Umbilical cord (tissue), 2 donors: ENCODE measurements around the gene KIZ. TPM values are rescaled to one million over a fixed set of nuclear protein-coding genes. Genes with fewer than 3 reads are reported as not detected.

ENCODE experiments used
- DNase-seq: peaks from one replicate; pipeline ENCODE4 v3.0.0-alpha.2; 2015; ENCODE audit warnings: low spot score
- total RNA-seq: library from RNA; depleted of rRNA; stranded (reverse); fragments of >200 nt; gene quantifications from one replicate; pipeline ENCODE4 v1.2.3, GENCODE V29; 2014; ENCODE audit warnings: low replicate concordance; ENCODE audit not compliant: insufficient read depth

The KIZ gene
- total RNA-seq, 1 donor from 2014 or later: 20.9 TPM

DNA sequence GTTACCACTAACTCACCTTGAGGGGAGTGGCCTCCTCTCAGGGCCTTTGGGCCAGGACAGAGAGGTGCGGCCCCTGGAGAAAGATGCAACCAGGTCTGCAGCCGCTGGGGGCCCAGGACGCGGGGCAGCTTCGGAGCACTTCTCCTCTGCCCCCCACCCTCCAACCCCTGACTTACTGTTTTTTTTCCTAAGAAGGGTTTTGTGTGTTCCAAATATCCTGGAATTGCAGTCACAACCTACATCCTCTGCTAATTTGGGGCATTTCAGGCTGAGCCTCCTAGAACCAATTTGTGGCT, 21.5 kb upstream of the KIZ start:
- no peak for DNase-seq

DNA sequence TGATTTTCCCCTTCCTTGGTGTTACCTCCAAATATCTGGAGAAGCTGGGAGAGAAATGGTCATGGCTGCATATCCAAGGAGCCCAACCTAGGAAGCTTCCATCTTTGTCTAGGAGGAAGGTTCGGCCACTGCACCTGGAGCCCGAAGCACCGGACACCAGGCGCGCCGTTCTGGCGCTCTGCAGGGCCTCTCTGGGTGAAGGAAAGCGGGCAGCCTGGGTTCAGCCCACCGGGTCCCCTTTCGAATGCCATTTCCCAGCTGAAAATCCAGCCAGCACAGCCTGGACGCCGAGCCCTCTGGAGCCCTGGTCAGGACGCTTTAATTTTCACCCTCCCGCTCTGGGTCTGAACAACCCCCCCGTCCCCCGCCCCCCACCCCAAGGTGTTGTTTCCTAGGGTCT, 21.0 kb upstream of the KIZ start:
- DNase-seq: no peak

DNA sequence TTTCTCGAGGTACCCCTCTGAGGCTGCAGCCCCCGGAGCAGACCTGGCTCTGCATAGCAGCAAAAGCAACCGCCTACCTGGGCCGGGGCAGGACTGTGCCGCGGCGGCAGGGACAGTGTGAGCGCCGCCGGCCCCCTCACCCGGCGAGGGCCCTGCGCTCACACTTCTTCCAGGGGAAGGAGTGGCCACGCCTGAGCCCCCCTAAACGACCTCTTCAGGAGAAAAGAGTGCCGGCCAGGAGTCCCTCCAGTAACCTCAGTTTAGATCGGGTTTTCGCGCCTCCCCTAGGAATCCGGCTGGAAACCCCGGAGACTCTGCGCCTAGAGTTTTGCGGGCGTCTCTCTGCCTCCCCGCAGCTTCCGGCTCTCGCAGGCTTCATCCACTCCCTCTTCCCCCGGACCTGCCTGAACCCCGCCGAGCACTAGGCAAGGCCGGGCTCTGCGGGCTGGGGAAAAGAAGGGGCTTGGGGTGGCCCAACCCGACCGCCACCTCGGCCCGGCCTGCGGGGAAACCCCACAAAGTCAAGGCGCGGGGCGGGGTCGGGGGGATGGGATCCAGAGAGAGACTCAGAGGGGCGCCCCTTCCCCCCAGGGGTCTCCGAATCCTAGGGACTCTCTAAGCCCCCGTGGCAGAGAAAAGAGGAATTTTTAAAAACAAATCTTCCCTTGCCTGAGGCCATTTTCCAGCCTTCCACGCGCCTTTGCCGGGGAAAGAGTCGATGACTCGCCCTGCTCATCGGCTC, 20.3 kb upstream of the KIZ start:
- DNase-seq: no peak

DNA sequence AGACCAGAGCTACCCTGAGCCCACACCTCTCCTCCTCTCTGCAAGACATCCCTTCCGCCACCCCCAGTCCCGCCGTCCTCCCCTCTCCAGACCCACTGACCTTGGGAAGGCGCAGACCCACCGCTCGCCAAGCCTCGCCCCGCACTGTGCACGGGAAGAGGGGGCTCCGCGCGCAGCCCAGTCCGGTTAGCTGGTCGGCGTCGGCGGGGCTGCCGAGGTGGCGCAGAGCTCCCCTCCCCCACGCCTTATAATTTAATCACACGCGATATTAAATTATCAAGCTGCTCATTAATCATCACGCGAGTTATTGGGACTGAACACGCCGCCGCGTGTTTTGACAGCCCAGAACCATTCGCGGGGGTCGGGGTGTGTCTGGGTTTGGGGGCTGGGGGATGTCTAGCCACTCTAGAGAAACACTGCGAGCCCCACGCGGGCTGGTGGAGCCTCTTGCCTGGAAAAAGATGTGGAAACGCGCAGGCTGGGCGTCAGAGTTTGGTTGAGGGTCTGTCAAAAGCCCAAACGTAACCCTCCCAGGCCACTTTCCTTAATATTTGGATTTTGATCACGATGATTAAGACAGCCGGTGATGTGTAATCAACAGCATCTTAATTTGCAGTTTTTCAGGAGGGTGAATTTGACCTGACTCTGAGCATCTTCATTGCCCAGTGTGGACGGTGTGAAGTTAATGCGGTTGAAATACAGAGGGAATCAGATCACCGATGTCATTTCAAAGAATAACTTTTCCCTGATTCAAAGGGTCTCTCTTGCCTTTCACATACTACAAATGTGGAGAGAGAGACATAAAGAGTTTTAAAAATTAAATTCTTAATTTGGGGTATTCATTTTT, 19.5 kb upstream of the KIZ start, which contains the start of gene LINC00237:
Gene LINC00237, minus strand, starts transcription at position 188 of the 847 bp plus-strand sequence.
- no peak for DNase-seq

DNA sequence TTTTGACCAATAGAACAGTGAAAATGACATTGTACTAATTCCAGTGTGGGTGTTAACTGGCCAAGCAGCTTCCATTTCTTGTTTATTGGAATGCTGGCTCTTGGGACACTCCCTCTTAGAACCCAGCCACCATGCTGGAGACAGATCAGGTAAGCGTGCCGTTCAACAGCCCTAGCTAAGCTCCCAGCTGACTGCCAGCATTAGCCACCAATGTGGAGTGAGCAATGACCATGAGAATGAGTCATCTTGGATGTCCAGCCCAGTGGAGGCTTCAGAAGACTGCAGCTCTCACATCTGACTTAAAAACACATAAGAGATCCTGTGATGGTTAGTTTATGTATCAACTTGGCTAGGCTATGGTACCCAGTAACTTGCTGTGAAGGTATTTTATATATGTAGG, 16.7 kb upstream of the KIZ start:
- no peak for DNase-seq

DNA sequence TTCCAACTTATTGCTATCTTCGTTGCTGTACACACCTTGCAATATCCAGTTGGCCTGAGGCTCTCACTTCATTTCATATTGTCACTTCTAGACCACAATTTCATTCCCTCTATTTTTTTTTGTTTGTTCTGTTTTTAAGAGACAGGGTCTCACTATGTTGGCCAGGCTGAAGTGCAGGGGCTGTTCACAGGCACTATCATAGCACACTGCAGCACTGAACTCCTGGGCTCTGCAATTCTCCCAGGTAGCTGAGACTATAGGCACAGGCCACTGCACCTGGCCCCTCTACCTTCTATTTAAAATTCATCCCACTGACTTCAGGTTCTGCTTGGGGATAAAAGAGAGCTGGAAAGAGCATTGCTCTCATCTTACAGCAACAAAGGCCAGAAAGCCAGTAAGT, 15.1 kb upstream of the KIZ start:
- no peak for DNase-seq

DNA sequence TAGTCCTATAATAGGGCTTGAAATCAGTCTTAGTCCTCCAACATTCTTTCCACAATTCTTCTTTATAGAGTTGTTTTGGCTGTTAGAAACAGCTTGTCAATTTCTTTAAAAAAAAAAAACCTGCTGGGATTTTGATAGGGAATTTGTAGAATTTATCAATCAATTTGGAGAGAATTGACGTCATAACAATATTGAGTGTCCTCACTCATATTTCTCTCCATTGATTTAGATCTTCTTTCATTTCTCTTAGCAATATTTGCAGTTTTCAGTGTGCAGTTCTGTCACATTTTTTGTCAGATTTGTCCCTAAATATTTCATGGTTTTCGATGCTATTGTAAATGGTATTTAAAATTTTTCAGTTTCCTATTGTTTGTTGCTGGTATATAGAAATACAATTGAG, 14.5 kb upstream of the KIZ start:
- DNase-seq: no peak

DNA sequence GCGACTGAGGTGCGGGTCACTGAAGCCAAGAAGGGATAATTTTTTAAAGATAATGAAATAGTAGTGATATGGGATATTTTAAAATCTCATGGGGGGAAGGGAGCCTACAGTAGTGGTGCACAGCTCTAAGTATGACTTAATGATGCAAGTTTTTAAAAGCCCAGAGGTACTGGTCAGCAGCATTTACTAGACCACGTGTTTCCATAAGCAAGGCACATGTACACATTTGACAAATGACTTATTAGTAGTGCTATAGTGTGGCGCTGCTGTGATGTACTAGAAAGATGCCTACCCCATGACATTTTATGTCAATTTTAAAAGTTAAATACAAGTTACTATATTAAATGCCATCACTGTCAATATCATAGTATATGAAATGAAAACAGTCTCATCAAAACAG, 12.2 kb upstream of the KIZ start:
- DNase-seq: no peak

DNA sequence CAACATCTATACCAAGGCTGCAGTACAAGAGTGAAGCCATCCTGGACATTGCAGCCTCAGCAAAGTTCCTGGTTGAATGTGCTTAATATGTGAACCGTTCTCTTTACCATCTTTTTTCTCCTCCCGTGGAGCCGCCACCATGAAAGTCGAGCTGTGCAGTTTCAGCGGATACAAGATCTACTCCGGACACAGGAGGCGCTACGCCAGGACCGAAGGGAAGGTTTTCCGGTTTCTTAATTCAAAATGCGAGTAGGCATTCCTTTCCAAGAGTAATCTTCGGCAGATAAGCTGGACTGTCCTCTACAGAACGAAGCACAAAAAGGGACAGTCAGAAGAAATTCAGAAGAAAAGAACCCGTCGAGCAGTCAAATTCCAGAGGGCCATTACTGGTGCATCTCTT, 11.3 kb upstream of the KIZ start:
- DNase-seq: no peak

DNA sequence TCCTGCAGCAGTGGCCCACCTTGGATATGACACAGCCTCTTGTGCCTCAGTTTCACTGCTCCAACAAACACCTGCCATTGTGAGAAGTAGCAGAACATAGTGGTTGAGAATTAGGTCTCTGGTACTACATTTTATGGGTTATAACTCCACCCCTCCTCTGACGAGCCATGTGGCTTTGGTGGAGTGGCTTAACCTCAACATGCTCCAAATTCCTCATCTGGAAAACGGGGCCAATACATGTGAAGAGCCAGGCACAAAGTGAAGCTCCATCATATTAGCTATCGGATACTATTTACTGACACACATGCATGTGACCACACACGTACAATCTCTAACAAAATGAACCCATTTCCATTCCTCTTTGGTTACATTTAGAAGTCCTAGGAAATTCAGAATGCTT, 8.4 kb upstream of the KIZ start:
- DNase-seq: no peak

DNA sequence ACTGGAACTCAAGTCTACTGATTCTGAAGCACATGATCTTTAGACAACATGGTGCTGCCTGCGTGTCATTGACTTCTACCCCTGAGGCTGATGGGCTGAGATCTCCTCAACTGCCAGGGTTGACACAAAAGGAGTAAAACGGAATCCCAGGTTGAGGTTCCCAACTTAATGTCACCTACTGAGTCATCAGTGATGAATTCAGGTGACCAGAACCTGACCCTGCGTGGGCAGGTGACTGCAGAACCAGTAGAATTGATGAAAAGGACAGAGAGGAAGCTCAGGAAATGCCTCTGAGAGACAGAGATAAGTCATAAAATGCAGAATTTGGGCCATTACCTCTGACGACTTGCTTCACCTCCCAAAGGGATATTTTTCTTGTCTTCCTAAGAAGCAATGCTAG, 7.7 kb upstream of the KIZ start:
- no peak for DNase-seq

DNA sequence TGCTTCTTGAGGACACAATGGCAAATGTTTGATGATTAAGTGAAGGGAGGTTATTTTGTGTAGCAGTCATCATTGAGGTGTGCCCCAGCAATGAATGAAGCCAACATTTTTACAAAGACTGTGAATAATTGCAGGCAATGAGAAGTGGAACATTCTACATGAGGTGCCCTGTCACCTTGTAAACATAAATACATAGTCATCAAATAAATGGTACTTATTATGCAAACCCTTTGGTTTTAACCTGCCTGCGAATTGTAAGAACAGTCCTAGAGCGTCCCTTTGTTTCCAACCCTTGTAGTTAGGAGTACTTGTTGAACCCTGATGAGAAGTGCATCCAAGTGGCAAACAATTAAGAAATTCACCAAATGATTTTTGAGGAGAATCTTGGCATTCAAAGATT, 7.1 kb upstream of the KIZ start:
- DNase-seq: no peak

DNA sequence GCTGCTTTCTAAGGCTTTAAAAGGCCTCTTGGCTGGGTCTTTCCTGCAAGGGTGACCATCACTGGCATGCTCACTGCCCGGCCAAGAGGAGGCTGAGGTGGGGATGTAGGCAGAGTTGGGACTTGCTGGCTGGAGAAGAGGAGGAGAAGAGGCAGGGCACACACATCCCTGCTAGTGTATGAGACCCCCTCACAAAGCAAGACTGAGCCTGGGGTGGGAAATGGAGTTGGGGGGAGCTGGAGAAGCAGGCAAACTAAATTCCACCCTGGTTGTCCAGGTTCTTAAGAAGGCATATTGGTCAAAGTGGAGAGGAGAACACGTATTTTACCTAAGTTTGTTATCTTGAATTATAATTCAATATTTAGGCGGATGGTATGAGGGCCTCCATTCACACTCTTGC, 1.7 kb upstream of the KIZ start:
- no peak for DNase-seq

DNA sequence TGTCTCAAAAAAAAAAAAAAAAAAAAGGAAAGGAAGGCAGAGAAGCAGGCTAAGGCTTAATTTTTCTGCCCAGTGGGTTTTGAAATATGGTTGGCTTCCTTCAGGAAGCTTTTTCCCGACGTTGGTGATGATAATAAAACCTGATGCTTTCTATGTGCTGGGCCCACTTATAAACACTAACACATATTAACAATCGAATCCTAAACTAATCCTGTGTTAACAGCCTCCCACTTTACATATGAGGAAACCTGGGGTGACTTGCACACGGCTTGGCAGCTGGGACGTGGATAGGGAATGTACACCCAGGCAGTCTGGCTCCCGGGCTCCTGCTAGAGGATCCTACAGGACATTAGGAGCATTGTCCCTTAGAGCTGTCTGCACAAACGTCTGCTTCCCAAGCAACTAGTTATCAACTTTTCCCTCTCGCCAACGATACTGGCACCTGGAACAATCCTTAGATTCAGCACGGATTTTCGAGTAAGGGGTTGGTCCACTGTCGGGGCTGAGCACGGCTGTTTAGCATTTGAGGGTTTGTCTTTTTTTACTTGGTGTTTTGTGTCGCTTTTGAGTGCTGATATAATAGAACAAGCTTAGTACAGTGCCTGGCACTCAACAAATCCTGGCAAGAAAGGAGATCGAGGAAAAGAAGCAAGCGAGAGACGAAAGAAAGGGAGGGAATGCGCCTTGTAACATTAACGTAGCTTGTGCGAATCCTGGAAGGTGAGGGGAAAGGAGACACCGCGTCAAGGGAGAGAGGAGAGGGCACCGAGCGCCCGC, 622 bp upstream of the KIZ start:
- no peak for DNase-seq

DNA sequence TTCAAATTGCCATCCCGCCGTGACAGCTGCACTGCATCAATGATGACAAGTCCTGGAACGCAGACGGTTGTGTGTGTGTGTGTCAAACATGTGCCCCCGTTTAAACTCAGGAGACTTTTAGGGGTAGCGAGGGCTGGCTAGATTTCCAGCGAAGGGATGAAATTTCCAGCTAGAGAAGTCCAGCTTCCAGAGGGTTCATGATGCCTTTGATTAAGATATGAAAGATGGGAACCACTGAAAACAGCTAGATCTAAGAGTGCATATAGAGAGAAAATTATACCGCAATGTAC, 644 bp downstream of the KIZ start:
- DNase-seq: peak; percentile 27

DNA sequence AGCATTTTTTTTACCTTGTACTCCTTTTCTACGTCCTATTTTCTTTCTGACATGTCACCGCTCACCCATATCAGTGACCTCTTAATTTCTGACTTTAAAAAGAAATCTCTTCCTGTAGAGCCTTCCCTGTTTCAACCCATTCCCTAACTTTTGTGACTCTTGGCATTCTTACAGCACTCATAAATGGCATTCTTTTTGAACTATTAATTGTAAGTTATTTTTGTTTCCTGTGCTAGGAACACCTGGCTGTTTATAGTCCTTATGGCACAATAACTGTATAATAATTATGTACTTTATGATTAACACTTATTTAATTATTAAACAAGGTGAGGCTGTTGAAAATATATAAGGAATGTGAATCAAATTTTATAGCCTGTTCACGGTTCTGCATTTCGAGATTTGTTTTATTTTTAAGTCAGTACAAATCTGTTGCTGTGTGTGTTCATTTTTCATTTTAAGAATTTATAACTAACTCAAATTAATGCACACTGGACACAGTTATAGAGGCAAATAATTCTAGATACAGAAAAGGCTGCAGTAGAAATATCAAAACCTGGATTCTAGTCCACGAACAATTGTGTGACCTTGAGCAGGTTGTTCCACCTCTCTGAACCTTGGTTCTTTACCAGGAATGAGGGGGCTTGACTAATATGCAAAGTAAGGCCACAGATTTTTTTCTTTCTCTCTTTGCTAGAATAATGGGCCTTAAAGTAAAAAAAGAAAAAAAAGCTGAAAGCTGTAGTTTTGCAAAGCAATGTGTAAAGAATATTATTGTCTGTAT, 1.5 kb downstream of the KIZ start:
- no peak for DNase-seq

DNA sequence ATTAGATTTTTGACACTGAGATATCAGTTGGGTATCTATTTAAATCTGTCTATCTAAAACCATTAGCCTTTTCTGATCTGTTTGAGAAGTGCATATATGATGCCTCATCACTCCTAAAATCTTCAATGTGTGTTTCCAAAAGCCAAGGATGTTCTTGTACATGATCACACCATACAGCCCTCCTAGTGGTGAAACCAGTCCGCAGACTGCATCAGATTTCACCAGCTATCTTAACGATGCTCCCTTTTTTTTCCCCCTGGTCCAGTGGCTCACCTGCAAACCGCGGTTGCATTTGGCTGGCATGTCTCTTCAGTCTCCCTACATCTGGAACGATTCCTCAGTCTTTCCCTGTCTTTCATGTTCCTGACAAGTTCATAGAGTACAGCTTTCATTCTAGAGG, 4.0 kb downstream of the KIZ start:
- no peak for DNase-seq

DNA sequence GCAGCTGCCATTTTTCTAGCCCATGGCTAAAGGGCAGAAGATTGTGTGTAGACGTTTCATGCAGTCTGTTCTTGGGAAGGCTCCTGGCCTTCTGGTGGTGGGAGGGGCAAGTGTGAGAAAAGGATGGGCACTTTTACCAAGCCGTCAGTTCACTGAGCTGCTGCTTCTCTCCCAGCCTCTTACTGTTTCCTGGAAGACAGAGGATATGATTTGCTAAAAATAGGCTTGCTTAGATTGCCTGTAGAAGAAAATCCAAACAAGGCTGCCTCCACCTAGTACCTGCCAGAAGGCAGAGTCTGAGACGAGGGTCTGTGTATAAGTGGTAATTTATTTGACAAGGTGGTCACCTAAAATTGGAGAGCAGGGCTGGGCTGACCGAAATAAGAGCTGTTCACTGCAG, 7.5 kb downstream of the KIZ start:
- DNase-seq: no peak

DNA sequence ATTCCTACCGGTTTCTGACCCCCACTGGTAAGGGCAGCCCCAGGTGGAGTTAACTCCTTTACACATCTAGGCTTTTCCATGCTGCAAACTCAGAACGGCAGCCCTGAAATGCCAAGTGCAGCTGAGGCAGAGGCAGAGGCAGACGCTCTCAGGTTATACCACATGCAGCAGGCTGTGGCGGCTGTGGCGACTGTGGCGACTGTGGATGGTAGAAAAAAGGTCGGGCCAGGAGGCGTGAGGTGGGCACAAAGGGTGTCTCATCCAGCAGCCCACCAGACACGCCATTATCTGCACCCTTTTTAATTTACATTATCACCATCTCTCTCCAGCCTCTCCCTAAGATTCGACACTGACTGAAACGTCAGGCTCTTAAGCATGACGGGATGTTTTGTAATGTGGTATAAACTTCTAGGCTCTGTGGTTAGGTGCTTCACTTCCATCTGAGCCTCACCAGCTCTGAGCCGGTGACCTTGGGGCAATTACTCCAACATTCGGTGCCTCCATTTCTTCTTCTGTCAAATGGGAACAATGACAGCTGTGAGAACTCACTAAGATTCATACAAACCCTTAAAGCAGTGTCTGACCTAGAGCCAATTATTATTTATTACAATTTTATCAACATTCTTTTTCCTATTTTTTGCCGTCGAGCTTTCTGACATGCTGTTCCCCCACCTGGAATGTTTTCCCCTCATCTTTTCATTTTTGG, 8.2 kb downstream of the KIZ start:
- no peak for DNase-seq

DNA sequence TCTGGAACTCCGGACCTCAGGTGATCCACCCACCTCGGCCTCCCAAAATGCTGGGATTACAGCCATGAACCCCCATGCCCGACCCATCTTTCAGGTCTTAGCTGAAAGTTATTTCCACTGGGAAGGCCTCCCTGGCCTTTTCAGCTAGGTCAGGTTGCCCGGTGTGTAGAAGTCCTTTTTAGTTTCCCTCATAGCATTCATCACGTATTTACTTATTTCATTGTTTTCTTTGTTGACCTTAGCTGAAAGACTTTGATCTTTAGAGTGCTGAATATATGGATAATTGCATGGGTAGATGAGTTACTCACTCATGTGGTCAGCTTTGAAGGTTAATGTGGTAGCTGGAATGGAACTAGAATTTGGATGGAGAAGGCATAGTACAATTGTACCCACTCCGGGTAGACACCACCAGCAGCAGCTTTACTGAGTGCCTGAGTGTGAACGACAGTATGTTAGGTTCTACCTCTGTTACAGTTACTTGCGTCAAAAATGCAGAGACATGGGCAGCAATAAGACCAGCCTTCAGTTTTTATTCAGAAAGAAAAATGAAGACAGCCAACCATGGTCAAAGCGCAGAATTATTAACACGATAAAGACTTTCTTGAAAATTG, 9.1 kb downstream of the KIZ start:
- DNase-seq: no peak
